MM.1S (cell line): Measurements from ENCODE around the gene NRG3.

ENCODE experiments used
- DNase-seq: peaks from one replicate; pipeline ENCODE4 v3.0.0-alpha.2; 2015
- H2AFZ ChIP-seq: fragments of 300-600 bp; sonication (generic); 2 replicates; pipeline ENCODE4 v1.6.0; 2016; ENCODE audit warnings: antibody characterized with exemption, low read length
- H3F3A ChIP-seq: fragments of 300-600 bp; sonication (generic); 2 replicates; pipeline ENCODE4 v1.6.1; 2016; ENCODE audit warnings: mild to moderate bottlenecking, antibody characterized with exemption, low read length, moderate library complexity, mixed read lengths; ENCODE audit not compliant: insufficient read depth
- H3K27ac ChIP-seq: fragments of 300-600 bp; sonication (generic); 2 replicates; pipeline ENCODE4 v1.5.1; 2016; ENCODE audit warnings: mild to moderate bottlenecking, low read length
- H3K27me3 ChIP-seq: fragments of 300-600 bp; sonication (generic); replicated peaks from 2 replicates; pipeline ENCODE4 v1.6.0; 2016; ENCODE audit warnings: low read length; ENCODE audit not compliant: insufficient read depth
- H3K36me3 ChIP-seq: fragments of 300-600 bp; sonication (generic); replicated peaks from 2 replicates; pipeline ENCODE4 v1.6.1; 2016; ENCODE audit warnings: mild to moderate bottlenecking, low read length, mixed read lengths; ENCODE audit not compliant: insufficient read depth
- H3K4me1 ChIP-seq: fragments of 300-600 bp; sonication (generic); 2 replicates; pipeline ENCODE4 v1.6.1; 2016; ENCODE audit warnings: low read length, mixed read lengths
- H3K4me2 ChIP-seq: fragments of 300-600 bp; sonication (generic); 2 replicates; pipeline ENCODE4 v1.6.0; 2016; ENCODE audit warnings: low read depth, low read length
- H3K4me3 ChIP-seq: fragments of 300-600 bp; sonication (generic); 2 replicates; pipeline ENCODE4 v1.5.1; 2016; ENCODE audit warnings: low read length, mixed read lengths
- H3K79me2 ChIP-seq: fragments of 300-600 bp; sonication (generic); 2 replicates; pipeline ENCODE4 v1.6.1; 2016; ENCODE audit warnings: mixed run types, low read length, mixed read lengths
- H3K9ac ChIP-seq: fragments of 300-600 bp; sonication (generic); 2 replicates; pipeline ENCODE4 v1.6.1; 2016; ENCODE audit warnings: low read length, mixed read lengths
- H3K9me2 ChIP-seq: fragments of 300-600 bp; sonication (generic); replicated peaks from 2 replicates; pipeline ENCODE4 v1.6.1; 2016; ENCODE audit warnings: mild to moderate bottlenecking, low read length, mixed read lengths; ENCODE audit not compliant: insufficient read depth
- H3K9me3 ChIP-seq: fragments of 300-600 bp; sonication (generic); replicated peaks from 2 replicates; pipeline ENCODE4 v1.6.1; 2016; ENCODE audit warnings: mild to moderate bottlenecking, low read length, mixed read lengths; ENCODE audit not compliant: insufficient read depth
- H4K20me1 ChIP-seq: fragments of 300-600 bp; sonication (generic); 2 replicates; pipeline ENCODE4 v1.6.1; 2016; ENCODE audit warnings: mild to moderate bottlenecking, low read length, moderate library complexity, mixed read lengths; ENCODE audit not compliant: insufficient read depth
- CTCF ChIP-seq: fragments of 300-600 bp; sonication (generic); IDR thresholded peaks from 2 replicates; pipeline ENCODE4 v1.5.1; 2016; ENCODE audit warnings: antibody characterized with exemption, low read length, mixed read lengths
- EZH2 ChIP-seq: fragments of 300-600 bp; sonication (generic); optimal IDR thresholded peaks from 2 replicates; pipeline ENCODE3; 2017; ENCODE audit warnings: low read depth, mild to moderate bottlenecking, antibody characterized with exemption, low read length, mixed read lengths
- EZH2phosphoT487 ChIP-seq: fragments of 300-600 bp; sonication (generic); IDR thresholded peaks from 2 replicates; pipeline ENCODE4 v1.6.1; 2018; ENCODE audit warnings: antibody characterized with exemption, low read length

NRG3 gene

GRCh38 chr10:82277591-82277990, 402.6 kb downstream of the NRG3 start:
- H3K27ac ChIP-seq, result no peak overlapping the region
- no peak for DNase-seq
- peaks cover 15% of the 10 kb centered on the region for H3K4me1 ChIP-seq
- no peaks in the 10 kb centered on the region for H3K9me2 ChIP-seq
- H3F3A ChIP-seq, result peaks cover 16% of the 10 kb centered on the region
- no peak overlapping the region for H2AFZ ChIP-seq
- H4K20me1 ChIP-seq, result no peaks in the 10 kb centered on the region
- TF ChIP-seq CTCF, result no peak
- no peak for TF ChIP-seq EZH2phosphoT487
- no peak for TF ChIP-seq EZH2
- H3K36me3 ChIP-seq, result no peaks in the 10 kb centered on the region
- H3K4me3 ChIP-seq, result peak overlapping the region; percentile 52; the same call in 1 of the 2 replicates
- no peaks in the 10 kb centered on the region for H3K27me3 ChIP-seq
- no peaks in the 10 kb centered on the region for H3K9me3 ChIP-seq
- H3K4me2 ChIP-seq, result peak overlapping the region; percentile 70
- no peaks in the 10 kb centered on the region for H3K79me2 ChIP-seq
- no peak overlapping the region for H3K9ac ChIP-seq

- H3K4me2 ChIP-seq, result peak overlapping the region; percentile 70
- TF ChIP-seq EZH2phosphoT487 (no peak), EZH2 (no peak), CTCF (no peak)
- peak overlapping the region; percentile 52 for H3K4me3 ChIP-seq
- peaks cover 15% of the 10 kb centered on the region for H3K4me1 ChIP-seq
- no peaks in the 10 kb centered on the region for H3K36me3 ChIP-seq
- no peaks in the 10 kb centered on the region for H3K27me3 ChIP-seq
- peak; percentile 71 for DNase-seq
- H3K27ac ChIP-seq, result peak overlapping the region; percentile 54
- H3K9me2 ChIP-seq, result no peaks in the 10 kb centered on the region
- H3K9ac ChIP-seq, result peak overlapping the region; percentile 1; the same call in 1 of the 2 replicates
- no peaks in the 10 kb centered on the region for H3K79me2 ChIP-seq
- peaks cover 16% of the 10 kb centered on the region for H3F3A ChIP-seq
- H4K20me1 ChIP-seq, result no peaks in the 10 kb centered on the region
- H2AFZ ChIP-seq, result peak overlapping the region; percentile 20; the same call in 1 of the 2 replicates
- no peaks in the 10 kb centered on the region for H3K9me3 ChIP-seq
These were observed 403.6 kb downstream of the NRG3 start for GRCh38 chr10:82278401-82279182.

- no peaks in the 10 kb centered on the region for H3K79me2 ChIP-seq
- H3K27me3 ChIP-seq, result no peaks in the 10 kb centered on the region
- H4K20me1 ChIP-seq, result no peaks in the 10 kb centered on the region
- H3K9me3 ChIP-seq, result no peaks in the 10 kb centered on the region
- peaks cover 9% of the 10 kb centered on the region for H3K4me1 ChIP-seq
- no peak for DNase-seq
- no peak overlapping the region for H3K4me3 ChIP-seq
- no peak overlapping the region for H2AFZ ChIP-seq
- no peaks in the 10 kb centered on the region for H3K9me2 ChIP-seq
- H3K4me2 ChIP-seq, result no peak overlapping the region
- peaks cover 12% of the 10 kb centered on the region for H3F3A ChIP-seq
- no peaks in the 10 kb centered on the region for H3K36me3 ChIP-seq
- H3K9ac ChIP-seq, result no peak overlapping the region
- no peak overlapping the region for H3K27ac ChIP-seq
- TF ChIP-seq EZH2phosphoT487 (no peak), EZH2 (no peak), CTCF (no peak)
These were observed 407.9 kb downstream of the NRG3 start for GRCh38 chr10:82282782-82283456.
